Adrenal gland (tissue), 5 donors: Measurements from ENCODE around the gene ADAMTS6.

Experiments
- CTCF ChIP-seq, 6 experiments: fragments of 450-650 bp in 4 of 6; fragments of 200-600 bp in 2 of 6; sonication (generic) in 1 of 6; IDR thresholded peaks; 1 replicate in 5 of 6; 2 replicates in 1 of 6; pipeline versions ENCODE4 v1.5.1 to v1.8.0; 2016 to 2021; ENCODE audit warnings: antibody characterized with exemption in 6 of 6, mild to moderate bottlenecking in 2 of 6, moderate library complexity in 1 of 6
- POLR2A ChIP-seq, 2 donors: fragments of 450-650 bp; IDR thresholded peaks; one replicate each; pipeline ENCODE4 v1.6.1; 2017; ENCODE audit warnings: antibody characterized with exemption in 2 of 2, mild to moderate bottlenecking in 2 of 2, moderate library complexity in 1 of 2
- donor health status: DM: no; HTN: no; CAD: no.

- TF ChIP-seq CTCF (IDR thresholded peaks at IDR 0.05) (no peak), POLR2A (IDR thresholded peaks at IDR 0.05) (no peak)
These were observed 364.2 kb downstream of the ADAMTS6 start for GRCh38 chr5:65117525-65117924.
